IMR-90 (cell line): ENCODE data around the gene FHAD1.

Experiments used
- POLR2A ChIP-seq: IDR thresholded peaks from 2 replicates; pipeline ENCODE4 v1.6.1; 2012; ENCODE audit warnings: mild to moderate bottlenecking, low read depth, low read length
- RAD21 ChIP-seq: IDR thresholded peaks from 2 replicates; pipeline ENCODE4 v1.6.1; 2012; ENCODE audit warnings: low read length, improper control_type of control experiment
- SMC3 ChIP-seq: fragments of 150-350 bp; IDR thresholded peaks from 2 replicates; pipeline ENCODE4 v1.6.1; 2016; ENCODE audit warnings: low read depth, mild to moderate bottlenecking, antibody characterized with exemption, low read length, moderate library complexity

GRCh38 chr1:15315815-15316214 lies 68.8 kb downstream of the FHAD1 start:
- TF ChIP-seq SMC3 (no peak), RAD21 (no peak), POLR2A (no peak)
